Ovary (tissue), 9 donors: ENCODE data around the gene LAMP5. TPM values are rescaled to one million over a fixed set of nuclear protein-coding genes. Genes with fewer than 3 reads are reported as not detected.

ENCODE experiments used
- DNase-seq, 5 donors: peaks; one replicate each; pipeline ENCODE4 v3.0.0-alpha.2; 2019 to 2020
- H3K27ac ChIP-seq, 2 donors: fragments of 200-600 bp; one replicate each; pipeline versions ENCODE4 v1.5.1 to v1.8.0; 2019 to 2022
- H3K27me3 ChIP-seq: fragments of 200-600 bp; one replicate; pipeline ENCODE4 v1.8.0; 2022
- H3K36me3 ChIP-seq: fragments of 200-600 bp; sonication (generic); one replicate; pipeline ENCODE4 v1.5.1; 2019
- H3K4me1 ChIP-seq: one replicate; pipeline ENCODE4 v1.8.1; 2013; ENCODE audit warnings: mild to moderate bottlenecking, moderate library complexity; ENCODE audit not compliant: insufficient read depth
- H3K4me3 ChIP-seq: fragments of 200-600 bp; sonication (generic); one replicate; pipeline ENCODE4 v1.5.1; 2017
- H3K9me3 ChIP-seq, 2 donors: fragments of 200-600 bp in 1 of 2; sonication (generic) in 1 of 2; one replicate each; pipeline versions ENCODE4 v1.5.1 to v1.8.1; 2013 to 2019; ENCODE audit warnings: mild to moderate bottlenecking in 1 of 2, moderate library complexity in 1 of 2
- CTCF ChIP-seq, 3 donors: fragments of 450-650 bp in 2 of 3; fragments of 200-600 bp in 1 of 3; IDR thresholded peaks; one replicate each; pipeline versions ENCODE4 v1.5.1 to v1.8.0; 2016 to 2022; ENCODE audit warnings: antibody characterized with exemption in 3 of 3, mild to moderate bottlenecking in 1 of 3
- EP300 ChIP-seq: sonication (generic); formaldehyde crosslinking; IDR thresholded peaks from one replicate; pipeline ENCODE4 v1.6.1; 2017; ENCODE audit warnings: antibody characterized with exemption
- POLR2A ChIP-seq: fragments of 450-650 bp; IDR thresholded peaks from one replicate; pipeline ENCODE4 v1.6.1; 2017; ENCODE audit warnings: antibody characterized with exemption, mild to moderate bottlenecking, moderate library complexity
- WGBS, 3 donors: extraction: QIAGEN DNeasy Blood & Tissue Kit in 1 of 3; methylation state at CpG; one replicate each; pipeline versions ENCODE4 v1.1.5 to v1.1.7; 2013 to 2017; 5-methylcytosine and 5-hydroxymethylcytosine counted together
- intact Hi-C, 4 donors: fragments of 100-400 bp; cut with DNase I; formaldehyde crosslinking; loops; one replicate each; pipeline versions ENCODE4 v1.11.0 to v1.15.1; 2022 to 2023
- polyA plus RNA-seq, 2 donors: library from polyadenylated mRNA; stranded (reverse); fragments of 200-250 nt in 1 of 2; fragments of 350-450 nt in 1 of 2; fragmentation: Illumina TruSeq in 1 of 2; extraction: RNeasy Lipid Tissue Mini Kit (QIAGEN cat#74804) in 1 of 2; gene quantifications; one replicate each; pipeline ENCODE4 v1.2.3, GENCODE V29; 2013 to 2014
- total RNA-seq, 7 donors: library from RNA; depleted of rRNA in 2 of 7; stranded (reverse); fragments of >200 nt in 2 of 7; fragmentation: NEBNext Ultra II Directional in 3 of 7; extraction: Animal tissue kit (Norgen Biotek cat#: 25700) in 3 of 7; gene quantifications; one replicate each; pipeline versions ENCODE4 v1.1.0 to v1.2.4, GENCODE V29; 2016 to 2023
- donor health status: DM: no; HTN: no; CAD: no; lungs with moderate emphysema.
- donor health status: DM: no; HTN: no; CAD: no.
- donor health status: Bipolar disorder and iron deficiency.
- donor health status: DM: yes; HTN: yes; CAD: no.
- donor health status: DM: no; HTN: no; CAD: no.
- donor health status: DM: yes; HTN: yes; CAD: no.

Gene LAMP5
- total and polyA plus RNA-seq, 9 donors: 0.91 to 39.5 (median 5.2) TPM

GRCh38 chr20:9520086-9520485 lies 5.7 kb downstream of the LAMP5 start:
- intact Hi-C loops: no loop called here
- Histone ChIP-seq H3K27me3 (no peaks in the 10 kb centered on the region), H3K4me3 (no peak overlapping the region), H3K36me3 (no peaks in the 10 kb centered on the region), H3K27ac (no peak overlapping the region), H3K4me1 (peaks cover 12% of the 10 kb centered on the region), H3K9me3 (no peaks in the 10 kb centered on the region)
- no peak for TF ChIP-seq CTCF (IDR thresholded peaks at IDR 0.05)
- no peak for TF ChIP-seq EP300
- no peak for TF ChIP-seq POLR2A
- 88 to 93% (median 88%) methylated on average over 4 of the region's 4 CpGs for WGBS, 3 donors
- no peak for DNase-seq

GRCh38 chr20:9523636-9524035 lies 9.2 kb downstream of the LAMP5 start:
- Histone ChIP-seq H3K4me1 (no peaks in the 10 kb centered on the region), H3K27ac (no peak overlapping the region), H3K36me3 (no peaks in the 10 kb centered on the region), H3K9me3 (no peaks in the 10 kb centered on the region), H3K4me3 (no peak overlapping the region), H3K27me3 (no peaks in the 10 kb centered on the region)
- DNase-seq: no peak
- WGBS, 3 donors: 52 to 75% (median 73%) methylated on average over 3 of the region's 3 CpGs
- intact Hi-C loops: no loop called here
- TF ChIP-seq CTCF (IDR thresholded peaks at IDR 0.05): no peak
- no peak for TF ChIP-seq EP300
- TF ChIP-seq POLR2A: no peak

- H3K27me3 ChIP-seq: no peaks in the 10 kb centered on the region
- 43 to 65% (median 63%) methylated on average over 2 of the region's 2 CpGs for WGBS, 3 donors
These were observed 17.2 kb downstream of the LAMP5 start for GRCh38 chr20:9531581-9531980.

GRCh38 chr20:9532069-9532838 lies 17.9 kb downstream of the LAMP5 start:
- no peak for TF ChIP-seq EP300
- TF ChIP-seq POLR2A: no peak
- no peak for TF ChIP-seq CTCF (IDR thresholded peaks at IDR 0.05)
- H3K27me3 ChIP-seq: no peaks in the 10 kb centered on the region
- no peaks in the 10 kb centered on the region for H3K9me3 ChIP-seq
- no peak for DNase-seq
- no peaks in the 10 kb centered on the region for H3K36me3 ChIP-seq
- H3K4me1 ChIP-seq: no peaks in the 10 kb centered on the region
- no peak overlapping the region for H3K27ac ChIP-seq
- intact Hi-C loops: no loop called here
- H3K4me3 ChIP-seq: no peak overlapping the region
- 62 to 69% (median 67%) methylated on average over 4 of the region's 4 CpGs for WGBS, 3 donors

More at GRCh38 chr20:9531581-9531980, 17.2 kb downstream of the LAMP5 start:
- no peaks in the 10 kb centered on the region for H3K36me3 ChIP-seq
- no peak for DNase-seq
- no peak overlapping the region for H3K4me3 ChIP-seq
- no peak overlapping the region for H3K27ac ChIP-seq
- intact Hi-C loops: no loop called here
- H3K4me1 ChIP-seq: no peaks in the 10 kb centered on the region
- no peaks in the 10 kb centered on the region for H3K9me3 ChIP-seq
- TF ChIP-seq POLR2A (no peak), CTCF (IDR thresholded peaks at IDR 0.05) (no peak), EP300 (no peak)
